GM18511 (cell line): ENCODE data around the gene PPP6R1.

ENCODE experiments used
- ATAC-seq: cut with Tn5 transposase; IDR thresholded peaks from one replicate; pipeline ENCODE4 v1.9.1; 2021; ENCODE audit warnings: mild to moderate bottlenecking, moderate library complexity; ENCODE audit not compliant: unreplicated experiment

The PPP6R1 gene, protein sequence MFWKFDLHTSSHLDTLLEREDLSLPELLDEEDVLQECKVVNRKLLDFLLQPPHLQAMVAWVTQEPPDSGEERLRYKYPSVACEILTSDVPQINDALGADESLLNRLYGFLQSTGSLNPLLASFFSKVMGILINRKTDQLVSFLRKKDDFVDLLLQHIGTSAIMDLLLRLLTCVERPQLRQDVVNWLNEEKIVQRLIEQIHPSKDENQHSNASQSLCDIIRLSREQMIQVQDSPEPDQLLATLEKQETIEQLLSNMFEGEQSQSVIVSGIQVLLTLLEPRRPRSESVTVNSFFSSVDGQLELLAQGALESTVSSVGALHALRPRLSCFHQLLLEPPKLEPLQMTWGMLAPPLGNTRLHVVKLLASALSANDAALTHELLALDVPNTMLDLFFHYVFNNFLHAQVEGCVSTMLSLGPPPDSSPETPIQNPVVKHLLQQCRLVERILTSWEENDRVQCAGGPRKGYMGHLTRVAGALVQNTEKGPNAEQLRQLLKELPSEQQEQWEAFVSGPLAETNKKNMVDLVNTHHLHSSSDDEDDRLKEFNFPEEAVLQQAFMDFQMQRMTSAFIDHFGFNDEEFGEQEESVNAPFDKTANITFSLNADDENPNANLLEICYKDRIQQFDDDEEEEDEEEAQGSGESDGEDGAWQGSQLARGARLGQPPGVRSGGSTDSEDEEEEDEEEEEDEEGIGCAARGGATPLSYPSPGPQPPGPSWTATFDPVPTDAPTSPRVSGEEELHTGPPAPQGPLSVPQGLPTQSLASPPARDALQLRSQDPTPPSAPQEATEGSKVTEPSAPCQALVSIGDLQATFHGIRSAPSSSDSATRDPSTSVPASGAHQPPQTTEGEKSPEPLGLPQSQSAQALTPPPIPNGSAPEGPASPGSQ

DNA sequence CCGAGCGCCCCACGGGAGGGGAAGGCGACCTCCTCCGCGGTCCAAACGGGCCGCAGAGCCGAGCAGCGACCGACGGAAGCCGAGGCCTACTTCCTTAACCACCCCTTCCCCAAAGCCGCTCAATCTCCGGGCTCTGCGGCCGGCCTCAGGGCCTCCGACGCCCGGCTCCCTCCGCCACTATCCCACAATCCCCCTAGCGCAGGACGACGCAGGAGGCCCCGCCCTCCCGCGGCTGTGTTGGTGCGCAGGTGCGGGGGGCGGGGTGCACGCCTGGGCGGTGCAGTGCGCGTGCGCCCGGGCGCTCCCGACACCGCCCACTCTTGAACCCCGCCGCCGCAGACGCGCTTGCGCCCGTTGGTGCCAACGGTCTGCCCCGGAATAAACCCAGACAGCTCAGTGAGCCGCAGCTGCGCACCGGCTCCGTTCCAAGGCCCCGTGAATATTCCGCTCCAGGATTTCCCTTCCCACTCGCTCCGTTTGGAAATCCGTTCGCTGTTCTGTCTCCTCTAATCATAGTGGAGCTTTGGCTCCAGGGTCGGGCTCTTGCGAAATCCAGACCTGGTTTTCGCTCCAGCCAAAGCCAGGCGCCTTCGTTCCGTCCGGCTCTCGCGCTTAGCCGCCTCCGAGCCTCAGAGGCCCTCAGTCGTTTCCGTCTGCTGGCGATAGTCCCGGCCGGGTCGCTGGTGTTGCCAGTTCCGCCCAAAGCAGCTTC lies at the start of gene PPP6R1:
PPP6R1 (minus strand) TSS at position 190 of the 712 bp plus-strand sequence. CDS start 11,914 bp downstream, outside the sequence.
- ATAC-seq: peak; percentile 75

DNA sequence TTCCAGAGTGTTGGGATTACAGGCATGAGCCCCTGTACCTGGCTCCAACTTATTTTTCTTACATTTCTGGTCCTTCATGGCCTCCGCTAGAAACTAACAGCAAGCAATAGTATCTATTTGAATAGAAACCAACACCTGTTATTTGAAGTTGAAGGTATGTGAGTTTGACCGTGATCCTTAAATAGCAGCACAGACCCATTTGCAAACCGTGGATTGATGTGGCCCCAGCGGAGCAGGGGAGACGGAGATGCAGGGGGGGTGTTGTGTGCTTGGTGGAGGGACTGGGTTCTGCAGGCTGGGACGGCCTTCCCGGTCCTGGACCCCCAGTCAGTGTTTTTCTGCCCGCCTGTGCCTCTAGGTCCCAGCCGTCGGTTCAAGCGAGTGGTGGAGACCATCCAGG lies 49.5 kb upstream of the PPP6R1 start:
- ATAC-seq: no peak

DNA sequence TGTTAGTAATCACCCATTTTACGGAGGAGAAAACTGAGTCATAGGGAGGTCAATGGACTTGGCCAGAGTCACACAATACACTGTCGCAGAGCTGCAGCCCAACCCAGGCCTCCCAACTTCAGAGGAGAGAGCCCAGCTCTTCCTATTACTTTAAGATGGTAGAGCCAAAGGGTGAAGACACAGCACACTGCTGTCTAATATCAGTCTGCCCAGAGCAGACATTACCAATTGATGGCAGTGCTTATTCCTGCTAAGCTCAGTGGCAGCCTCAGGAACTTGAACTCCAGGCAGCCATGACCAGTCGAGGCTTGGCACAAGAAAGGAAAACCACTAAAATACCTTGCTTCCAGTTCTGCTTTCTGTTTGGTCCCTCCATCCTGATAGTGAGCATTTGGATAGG lies 47.9 kb upstream of the PPP6R1 start:
- ATAC-seq: no peak

DNA sequence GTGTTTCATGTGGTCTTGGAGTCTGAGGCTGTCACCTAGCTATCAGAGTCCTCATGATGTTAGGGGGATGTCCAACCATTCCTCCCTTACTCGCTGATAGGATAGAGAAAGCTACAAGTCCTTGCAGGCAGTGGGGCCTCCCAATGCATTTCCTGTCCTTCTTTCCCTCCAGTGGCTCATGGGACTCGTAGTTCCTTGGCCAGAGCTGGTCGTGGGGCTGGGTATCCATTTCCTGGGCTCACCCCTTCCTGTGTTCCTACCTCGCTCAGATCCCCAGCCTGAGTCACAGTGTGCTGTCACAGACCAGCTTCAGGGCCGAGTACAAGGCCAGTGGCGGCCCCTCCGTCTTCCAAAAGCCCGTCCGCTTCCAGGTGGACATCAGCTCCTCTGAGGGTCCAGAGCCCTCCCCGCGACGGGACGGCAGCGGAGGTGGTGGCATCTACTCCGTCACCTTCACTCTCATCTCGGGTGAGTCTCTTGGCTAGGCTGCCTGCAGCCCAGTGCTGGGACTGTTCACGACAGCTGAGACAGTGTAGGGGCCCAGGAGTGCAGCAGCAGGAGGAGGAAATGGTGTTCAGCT lies 47.3 kb upstream of the PPP6R1 start:
- no peak for ATAC-seq

DNA sequence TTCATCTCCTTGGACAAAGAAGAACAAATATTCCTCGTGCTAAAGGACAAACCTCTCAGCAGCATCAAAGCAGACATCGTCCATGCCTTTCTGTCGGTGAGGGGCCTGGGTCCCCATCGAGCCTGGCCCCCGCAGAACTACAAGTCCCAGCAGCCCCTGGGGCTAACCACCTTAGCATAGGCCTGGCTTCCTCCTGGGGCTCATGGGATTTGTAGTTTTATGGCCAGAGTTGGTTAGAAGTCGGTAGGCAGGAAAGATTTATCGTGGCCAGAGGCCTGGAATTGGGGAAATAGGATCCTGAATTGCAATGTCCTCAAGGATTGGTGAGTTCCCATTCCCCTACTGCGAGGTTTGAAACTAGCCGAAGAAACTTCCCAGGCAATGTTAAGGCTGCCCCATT lies 46.7 kb upstream of the PPP6R1 start:
- no peak for ATAC-seq

DNA sequence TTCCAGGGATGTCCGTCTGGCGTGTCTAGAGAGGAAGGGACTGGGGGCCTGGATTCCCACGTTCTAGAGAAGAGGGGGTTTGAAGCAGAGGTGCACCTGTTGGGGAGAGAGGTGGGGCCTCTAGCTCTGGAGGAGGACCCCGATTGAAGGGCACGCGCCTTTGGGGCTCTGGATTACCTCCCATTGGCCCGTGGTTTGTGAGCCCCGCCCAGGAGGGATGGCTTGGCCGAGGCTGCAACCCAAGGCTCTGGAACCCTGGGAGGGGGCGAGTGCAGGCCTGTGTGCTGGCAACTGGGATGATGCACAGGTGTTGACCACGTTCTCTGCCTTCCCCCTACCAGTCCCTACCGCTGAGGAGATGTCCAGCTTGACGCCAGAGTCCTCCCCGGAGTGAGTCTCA lies 46.2 kb upstream of the PPP6R1 start:
- ATAC-seq: no peak

DNA sequence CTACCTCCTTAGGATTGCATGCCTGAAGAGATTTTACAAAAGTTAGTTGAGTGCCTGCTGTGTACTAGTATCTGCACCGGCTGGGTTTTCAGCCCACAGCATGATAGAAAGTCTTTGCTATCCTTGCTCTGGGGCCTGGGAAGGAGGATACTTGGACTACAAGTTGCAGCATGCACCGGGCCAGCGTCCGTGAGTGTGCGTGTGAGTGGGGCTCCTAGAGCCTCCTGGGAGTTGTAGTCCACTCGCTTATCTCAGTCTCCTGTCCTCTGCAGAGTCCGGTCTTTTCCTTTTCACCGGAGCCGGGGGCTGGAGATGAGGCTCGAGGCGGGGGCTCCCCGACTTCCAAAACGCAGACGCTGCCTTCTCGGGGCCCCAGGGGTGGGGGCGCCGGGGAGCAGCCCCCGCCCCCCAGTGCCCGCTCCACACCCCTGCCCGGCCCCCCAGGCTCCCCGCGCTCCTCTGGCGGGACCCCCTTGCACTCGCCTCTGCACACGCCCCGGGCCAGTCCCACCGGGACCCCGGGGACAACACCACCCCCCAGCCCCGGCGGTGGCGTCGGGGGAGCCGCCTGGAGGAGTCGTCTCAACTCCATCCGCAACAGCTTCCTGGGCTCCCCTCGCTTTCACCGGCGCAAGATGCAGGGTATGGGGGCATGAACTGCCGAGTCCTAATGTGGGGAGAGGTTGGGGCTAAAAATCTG lies 45.6 kb upstream of the PPP6R1 start:
- no peak for ATAC-seq

DNA sequence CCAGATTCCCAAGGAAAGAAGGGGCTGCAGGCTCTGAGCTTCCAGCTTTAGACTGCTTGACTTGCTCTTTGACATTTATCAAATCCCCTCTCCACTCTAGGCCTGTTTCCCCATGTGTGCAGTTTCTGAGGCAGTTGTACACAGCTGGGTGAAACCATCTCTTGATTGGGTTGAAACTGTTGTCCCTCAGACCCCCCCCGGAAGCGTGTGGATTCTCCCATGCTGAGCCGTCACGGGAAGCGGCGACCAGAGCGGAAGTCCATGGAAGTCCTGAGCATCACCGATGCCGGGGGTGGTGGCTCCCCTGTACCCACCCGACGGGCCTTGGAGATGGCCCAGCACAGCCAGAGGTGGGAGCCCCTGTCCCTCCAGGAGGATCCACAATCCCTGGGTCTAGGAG lies 44.7 kb upstream of the PPP6R1 start:
- no peak for ATAC-seq

DNA sequence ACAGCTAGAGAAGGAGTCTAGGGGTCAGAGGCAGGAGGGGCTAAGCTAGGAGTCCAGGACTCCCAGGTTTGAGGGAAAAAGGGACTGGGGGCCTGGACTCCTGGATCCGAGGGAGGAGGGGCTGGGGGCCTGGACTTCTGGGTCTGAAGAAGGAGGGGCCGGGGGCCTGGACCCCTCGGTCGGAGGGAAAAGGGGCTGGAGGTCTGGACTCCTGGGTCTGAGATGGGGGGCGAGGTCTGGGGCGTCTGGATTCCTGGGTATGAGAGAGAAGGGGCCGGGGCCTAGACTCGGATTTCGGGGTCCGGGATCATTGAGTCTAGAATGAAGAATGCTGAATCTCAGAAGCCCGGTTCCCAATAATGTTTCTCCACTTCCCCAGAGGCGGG lies 43.5 kb upstream of the PPP6R1 start:
- no peak for ATAC-seq

DNA sequence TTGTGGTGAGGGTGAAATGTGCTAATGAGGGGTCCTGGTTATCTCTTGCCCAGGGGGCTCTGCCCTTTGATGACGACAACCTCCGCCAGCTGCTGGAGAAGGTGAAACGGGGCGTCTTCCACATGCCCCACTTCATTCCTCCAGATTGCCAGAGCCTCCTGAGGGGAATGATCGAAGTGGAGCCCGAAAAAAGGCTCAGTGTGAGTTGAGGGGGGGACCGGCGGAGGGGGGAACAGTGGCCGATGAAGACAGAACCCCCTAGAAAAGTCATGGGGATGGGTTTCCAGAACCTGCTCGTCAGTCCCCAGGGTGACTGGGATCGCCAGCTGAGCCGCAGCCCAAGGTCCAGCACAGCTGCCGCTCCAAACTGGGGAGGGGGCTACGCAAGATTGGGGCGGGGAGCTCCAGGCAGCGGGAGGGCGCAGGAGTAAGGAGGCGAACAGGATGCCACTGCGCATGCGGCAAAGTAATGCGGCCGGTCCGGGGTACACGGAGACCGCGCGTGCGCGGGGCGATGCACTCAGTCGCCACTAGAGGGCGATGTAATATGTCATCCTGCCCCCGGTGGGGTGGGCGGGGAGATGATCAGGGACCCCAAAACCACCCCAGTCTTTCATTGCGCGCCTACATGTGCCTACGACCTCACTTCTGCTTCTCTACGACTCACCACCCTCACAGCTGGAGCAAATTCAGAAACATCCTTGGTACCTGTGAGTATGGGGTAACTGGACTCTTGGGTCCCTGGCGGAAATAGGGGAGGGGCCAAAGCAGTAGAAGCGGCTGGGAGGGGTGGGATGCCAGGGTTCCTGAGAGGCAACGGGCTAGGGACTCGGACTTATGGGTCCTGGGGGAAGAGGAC lies 42.9 kb upstream of the PPP6R1 start:
- ATAC-seq: peak; percentile 67

DNA sequence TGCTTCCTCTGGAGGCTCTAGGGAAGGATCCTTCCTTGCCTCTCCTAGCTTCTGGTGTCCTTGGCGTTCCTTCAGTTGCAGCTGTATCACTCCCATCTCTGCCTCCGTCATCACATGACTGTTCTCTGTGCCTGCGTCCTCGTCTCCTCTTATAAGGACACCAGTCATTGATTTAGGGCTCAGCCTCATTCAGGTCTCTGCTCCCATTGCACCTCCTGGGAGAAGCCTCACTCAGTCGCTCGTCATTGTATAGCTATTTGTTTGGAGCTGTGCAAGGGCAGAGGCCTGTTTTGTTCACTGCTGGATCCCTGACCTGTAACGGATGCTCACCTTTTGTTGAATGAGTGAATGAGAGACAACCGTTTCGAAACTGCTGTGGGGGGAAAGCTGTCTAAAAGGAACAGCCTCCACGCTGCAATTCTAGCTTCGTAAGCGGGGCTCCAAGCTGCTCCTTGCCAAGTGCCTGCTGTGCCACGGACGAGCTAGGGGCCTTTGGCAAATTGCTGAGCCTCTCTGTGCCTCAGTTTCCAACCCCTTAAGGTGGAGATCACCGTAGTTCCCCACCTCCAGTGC lies 42.2 kb upstream of the PPP6R1 start:
- no peak for ATAC-seq

DNA sequence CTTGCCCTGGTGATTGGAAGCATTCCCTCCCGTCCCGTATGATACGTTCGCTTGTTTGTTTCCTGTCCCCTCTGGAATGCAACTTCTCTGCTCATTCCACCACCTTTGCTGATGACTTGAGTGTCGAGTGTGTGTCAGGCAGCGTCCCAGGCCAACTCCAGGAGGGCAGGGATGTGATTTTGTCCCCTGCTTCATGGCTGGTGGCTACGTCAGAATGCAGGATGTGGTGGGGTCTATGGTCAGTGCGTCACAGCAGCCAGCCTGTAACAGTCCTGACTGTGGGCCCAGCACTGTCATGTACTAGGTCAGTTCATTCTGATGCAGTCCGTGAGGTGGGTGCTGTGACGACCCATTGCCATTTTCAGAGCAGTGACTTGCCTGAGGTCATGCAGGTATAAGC lies 41.2 kb upstream of the PPP6R1 start:
- no peak for ATAC-seq

DNA sequence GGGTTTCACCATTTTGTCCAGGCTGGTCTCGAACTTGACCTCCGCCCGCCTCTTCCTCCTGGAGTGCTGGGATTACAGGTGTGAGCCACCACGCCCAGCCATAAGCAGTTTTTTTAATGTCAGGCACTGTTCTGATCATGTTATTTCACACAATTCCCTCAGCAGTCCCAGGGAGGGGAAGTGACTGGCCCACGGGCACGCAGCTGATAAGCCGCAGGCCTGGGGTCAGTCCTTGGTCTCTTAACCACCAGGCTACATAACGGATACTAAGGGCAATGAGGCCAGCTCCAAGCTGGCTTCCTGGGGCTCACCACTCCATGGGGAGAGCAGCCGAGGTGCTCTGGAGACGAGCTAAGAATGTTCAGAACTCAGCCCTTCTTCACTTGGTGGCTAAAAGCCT lies 38.5 kb upstream of the PPP6R1 start:
- ATAC-seq: no peak

DNA sequence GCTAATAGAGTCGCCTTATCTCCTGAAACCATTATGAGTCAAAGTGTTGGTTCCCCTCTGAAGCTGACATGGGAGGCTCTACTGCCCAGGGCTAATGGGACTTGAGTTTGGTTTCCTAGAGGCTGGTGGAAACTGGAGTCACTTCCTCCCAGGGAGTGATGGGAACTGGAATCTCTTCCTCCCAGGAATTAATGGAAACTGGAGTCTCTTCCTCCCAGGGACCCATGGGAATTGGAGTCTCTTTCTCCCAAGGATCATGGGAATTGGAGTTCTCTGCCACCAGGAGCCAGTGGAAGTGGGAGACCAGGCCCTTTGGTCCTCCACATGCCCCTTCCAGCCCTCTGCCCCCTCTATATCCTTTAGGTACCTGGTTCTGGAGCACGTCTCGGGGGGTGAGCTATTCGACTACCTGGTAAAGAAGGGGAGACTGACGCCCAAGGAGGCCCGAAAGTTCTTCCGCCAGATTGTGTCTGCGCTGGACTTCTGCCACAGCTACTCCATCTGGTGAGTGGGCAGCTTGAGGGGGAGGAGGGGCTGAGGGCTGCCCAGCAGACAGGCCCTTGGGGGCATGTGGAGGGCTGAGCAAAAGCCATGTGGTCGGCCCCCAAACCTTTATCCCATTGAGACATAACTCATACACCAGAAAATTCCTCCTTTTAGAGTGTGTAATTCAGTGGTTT lies 30.4 kb upstream of the PPP6R1 start:
- ATAC-seq: no peak

DNA sequence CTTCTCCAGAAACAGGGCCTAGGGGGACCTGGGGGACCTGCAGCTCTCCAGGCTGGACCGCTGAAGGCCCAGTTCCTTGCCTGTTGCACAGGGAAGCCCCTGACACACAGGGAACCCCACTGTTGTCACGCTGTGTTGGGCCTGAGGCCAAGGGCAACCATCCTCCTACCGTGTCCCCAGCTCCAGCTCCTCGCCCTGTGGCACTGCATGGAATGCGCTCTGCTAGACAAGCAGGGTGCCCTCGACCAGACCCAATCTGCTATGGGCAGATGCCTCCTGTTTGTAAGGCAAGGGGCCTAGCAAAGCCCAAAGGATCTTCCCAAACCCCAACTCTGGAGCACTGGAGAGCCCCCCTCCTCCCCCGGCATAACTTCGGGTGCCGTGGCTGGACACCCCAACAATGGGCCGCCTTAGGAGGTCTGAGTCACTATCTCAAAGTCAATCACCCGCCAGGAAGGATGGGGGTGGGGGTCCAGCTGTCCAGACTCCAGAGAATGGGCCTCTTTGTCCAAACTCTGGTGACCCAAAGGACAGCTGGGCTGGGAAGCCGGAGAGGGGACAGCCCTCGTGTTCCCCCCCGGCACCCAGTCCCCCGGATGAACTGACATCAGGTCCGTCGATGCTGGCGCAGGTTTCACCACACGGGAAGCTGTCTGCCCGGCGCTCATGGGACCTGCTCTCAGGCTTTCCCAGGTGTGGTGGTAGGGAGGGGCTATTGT lies 28.7 kb upstream of the PPP6R1 start:
- ATAC-seq: no peak

DNA sequence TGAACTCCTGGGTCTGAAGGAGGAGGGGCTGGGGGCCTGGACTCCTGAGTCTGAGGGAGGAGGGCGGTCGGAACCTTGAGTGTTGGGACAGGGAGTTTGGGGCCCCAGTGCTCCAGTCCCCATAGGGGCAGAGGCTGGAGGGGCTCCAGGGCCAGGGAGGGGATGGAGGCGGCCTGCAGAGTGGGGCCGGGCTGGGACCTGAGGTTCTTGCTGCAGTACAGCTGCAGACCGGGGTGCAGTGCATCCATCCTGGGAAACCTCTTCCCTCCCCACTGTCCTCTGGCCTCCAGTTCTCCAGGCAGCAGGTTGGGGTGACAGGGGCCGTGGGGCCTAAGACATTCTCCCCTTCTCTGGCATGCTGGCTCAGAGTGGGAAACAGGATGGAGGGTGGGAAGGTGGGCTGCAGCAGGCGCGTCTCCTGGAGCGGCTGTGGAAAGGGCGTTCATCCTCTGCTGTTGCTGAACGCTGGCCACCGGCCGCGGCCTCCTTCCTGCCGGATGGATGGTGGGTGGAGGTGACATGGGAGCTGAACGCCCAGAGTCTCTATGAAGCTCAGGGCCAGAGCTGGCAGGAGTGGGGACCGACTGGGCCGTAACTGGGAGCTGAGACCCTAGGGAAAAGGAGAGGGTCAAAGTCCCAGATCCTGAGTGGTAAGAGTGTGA lies 26.5 kb upstream of the PPP6R1 start:
- no peak for ATAC-seq

DNA sequence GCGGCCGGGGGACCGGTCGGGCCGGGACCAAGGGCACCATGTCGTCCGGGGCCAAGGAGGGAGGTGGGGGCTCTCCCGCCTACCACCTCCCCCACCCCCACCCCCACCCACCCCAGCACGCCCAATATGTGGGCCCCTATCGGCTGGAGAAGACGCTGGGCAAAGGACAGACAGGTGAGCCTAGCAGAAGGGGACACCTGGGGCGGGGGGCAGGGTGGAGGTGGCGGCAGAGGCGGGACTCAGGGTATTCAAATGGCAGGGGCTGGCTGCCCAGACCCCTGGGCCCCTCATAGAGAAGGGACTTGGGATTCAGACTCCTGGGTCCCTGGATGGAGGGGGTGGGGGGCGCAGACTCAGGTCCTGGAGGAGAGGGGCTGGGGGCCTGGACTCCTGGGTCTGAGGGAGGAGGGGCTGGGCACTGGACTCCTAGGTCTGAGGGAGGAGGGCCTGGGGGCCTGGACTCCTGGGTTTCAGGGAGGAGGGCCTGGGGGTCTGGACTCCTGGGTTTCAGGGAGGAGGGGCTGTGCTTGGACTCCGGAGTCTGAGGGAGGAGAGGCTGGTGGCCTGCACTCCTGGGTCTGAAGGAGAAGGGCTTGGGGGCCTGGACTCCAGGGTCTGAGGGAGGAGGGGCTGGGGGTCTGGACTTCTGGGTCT lies 25.7 kb upstream of the PPP6R1 start:
- ATAC-seq: no peak
